NOMO-1 treated with dmso at 0.1 percent for 144 hours (cell line): ENCODE data around the gene TPPP.
"Not testable (repeated sequence)": the region's sequence is repeated elsewhere in the genome, so short reads cannot be mapped to it uniquely, and the experiment has no call there.

Experiments
- DNase-seq: peaks from one replicate; lab custom pipeline; 2025; ENCODE audit not compliant: unreplicated experiment; lab: John Stamatoyannopoulos, UW

Gene TPPP

DNA sequence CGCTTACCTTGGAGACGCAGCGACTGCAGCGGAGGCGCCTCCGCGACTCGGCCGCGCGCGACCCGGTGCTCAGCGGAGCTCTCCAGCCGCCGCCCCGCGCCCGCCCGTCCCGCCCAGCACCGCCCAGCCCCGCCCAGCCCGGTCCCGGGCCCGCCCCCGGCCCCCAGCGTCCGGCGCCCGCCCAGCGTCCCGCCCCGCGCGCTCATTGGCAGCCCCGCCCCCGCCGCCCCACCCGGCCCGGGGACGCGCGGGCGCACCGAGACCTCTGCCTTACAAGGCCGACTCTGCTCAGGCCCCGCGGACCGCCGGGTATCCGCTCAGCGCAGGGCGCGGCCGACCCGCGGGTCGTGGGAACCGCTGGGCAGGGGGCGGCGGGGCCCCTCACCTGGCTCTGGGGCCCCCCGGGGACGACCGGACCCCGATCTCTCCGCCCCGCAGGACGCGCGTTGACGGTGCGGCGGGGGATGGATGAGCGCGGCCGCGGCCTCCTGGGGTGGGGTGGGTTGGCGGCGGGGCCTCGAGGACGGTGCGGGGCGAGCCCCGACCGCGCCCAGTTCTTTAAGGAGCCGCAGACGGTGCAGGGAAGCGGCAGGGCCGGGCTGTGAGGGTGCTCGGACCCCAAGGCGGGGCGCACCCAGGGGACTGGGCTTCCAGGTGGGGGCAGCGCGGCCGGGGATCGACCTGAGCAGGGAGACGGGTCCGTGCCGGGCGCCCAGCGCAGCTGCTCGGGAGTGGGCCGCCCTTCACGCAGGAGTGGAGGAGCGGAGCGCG lies at the start of gene TPPP:
TSS of gene TPPP (minus strand) at position 82 of the 771 bp plus-strand sequence. CDS start 15,292 bp downstream, outside the sequence.
- DNase-seq: peak; percentile 60

DNA sequence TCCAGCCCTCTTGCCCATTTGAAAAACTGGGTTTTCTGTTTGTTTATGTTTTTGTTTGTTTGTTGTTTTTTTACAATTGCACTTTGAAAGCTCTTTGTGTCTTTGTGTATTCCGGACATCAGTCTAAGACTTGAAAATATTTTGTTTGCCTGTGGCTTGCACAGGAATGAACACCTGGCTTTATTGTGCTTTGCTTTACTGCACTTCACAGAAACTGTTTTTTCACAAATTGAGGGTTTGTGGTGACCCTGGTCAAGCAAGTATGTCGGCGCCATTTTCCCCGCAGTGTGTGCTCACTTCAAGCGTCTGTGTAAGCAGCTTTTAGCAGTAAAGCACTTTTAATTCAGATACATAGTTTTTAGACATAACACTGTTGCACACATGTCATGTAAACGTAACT lies 49.1 kb upstream of the TPPP start:
- not testable (repeated sequence) for DNase-seq

DNA sequence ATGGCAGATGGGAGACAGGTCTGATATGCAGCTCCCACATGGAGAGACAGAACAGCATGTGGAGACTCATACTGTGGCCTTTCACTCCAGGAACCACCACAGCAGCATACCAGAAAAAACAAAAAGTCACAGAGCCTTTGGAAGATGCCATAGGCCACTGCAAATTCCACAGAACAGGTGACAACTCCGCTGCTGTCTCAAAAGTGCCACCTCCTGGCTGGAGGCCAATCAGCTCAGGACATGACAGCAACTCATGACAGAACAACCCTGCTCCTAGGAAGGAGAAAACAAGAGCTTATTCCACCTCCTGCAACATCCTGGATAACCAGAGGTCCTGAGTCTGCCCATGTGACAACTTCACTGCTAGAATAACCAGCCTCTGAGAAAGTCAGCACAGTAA lies 41.0 kb upstream of the TPPP start:
- DNase-seq: not testable (repeated sequence)

DNA sequence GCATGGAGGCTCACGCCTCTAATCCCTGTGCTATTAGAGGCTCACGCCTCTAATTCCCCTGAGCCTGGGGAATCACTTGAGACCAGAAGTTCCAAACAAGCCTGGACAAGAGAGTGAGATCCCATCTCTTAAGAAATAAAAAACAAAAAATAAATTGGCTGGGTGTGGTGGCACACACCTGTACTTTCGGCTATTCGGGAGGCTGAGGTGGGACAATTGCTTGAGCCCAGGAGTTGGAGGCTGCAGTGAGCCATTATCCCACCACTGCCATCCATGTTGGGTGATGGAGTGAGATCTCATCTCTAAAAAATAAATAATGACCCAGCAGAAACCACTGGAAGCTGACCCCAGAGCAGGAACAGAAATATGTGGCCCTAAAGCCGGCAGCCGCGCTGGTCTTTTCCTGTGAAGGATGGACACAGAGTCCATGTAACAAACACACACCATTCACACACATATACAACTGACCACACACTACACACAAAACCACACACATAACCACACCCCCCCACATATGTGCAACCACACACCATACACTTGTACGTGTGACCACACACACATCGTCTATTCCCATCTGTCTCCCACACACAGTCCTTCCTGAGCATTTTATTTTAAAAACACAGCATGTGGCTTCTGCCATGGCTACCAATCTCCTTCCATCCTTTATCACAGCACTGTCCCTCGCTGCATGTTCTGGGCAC lies 39.8 kb upstream of the TPPP start:
- DNase-seq: not testable (repeated sequence)

DNA sequence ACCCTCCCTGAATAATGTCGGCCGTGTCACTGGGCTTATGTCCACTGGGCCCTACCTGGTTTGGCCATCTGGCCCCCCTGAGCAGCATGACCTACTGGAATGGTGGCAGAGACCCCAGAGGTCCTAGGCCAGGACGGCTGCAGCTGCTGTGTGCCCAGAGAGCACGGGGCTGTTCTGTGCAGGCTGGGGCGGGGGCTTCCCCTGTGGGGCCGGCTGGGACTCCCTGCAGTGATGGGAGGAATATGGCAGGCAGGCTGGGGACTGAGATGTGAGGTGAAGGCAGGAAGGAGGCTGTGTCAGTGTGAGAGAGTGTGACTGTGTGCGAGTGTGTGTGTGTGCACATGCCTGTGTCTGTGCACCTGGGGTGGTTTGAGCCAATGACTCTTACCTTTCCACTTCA lies 36.1 kb upstream of the TPPP start:
- not testable (repeated sequence) for DNase-seq

DNA sequence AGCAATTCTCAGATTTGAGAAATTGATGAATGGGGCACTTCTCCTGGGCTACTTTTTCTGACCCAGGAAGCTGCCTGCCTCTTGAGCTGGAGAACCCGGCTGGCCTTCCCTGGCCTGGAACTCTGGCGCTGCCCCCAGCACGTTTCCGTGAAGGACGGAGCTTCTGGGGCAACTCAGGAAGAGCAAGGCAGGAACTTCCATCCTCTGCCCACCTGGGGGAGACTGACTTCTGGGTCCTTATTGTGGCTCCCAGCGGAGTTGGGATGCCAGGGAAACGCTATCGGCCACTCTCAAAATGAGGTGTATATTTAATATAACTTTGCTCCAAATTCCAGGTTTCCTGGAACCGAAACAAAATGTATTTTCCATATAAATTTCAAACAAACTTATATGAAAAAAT lies 33.9 kb upstream of the TPPP start:
- DNase-seq: not testable (repeated sequence)

DNA sequence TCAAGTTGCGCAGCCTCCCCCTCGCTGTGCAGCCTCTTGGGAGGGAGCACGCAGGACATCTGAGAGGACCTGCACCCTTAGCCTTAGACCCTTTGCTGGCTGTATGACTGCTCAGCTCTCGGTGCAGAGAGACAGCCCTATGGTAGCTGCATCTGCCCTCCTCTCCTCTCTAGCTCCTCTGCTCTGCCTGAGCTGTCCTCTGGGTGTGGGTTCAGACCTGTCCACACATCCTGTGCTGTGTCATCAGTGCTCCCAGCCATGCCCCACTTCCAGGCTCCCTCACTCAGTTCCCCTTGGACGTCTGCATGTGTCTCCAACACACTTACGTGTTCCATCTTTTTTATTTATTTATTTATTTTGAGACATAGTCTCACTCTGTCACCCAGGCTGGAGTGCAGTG lies 30.7 kb upstream of the TPPP start:
- not testable (repeated sequence) for DNase-seq

DNA sequence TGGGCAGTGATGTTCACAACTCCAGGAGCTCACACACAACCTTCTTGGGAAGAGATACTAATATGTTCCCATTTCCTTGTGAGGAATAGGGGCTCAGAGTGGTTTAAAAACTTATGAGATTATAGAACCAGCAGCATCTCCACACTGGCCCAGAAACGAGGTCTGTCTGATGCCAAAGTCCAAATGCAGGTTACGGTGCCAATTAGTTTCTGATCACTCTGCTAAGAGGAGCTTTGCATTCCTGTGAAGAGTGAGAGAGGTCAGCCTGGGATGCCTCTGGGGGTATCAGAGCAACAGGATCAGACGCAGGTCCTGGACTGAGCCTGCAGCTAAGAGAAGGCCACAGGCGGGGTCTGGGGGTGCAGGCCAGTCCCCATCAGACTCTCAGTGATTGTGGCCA lies 30.2 kb upstream of the TPPP start:
- not testable (repeated sequence) for DNase-seq

DNA sequence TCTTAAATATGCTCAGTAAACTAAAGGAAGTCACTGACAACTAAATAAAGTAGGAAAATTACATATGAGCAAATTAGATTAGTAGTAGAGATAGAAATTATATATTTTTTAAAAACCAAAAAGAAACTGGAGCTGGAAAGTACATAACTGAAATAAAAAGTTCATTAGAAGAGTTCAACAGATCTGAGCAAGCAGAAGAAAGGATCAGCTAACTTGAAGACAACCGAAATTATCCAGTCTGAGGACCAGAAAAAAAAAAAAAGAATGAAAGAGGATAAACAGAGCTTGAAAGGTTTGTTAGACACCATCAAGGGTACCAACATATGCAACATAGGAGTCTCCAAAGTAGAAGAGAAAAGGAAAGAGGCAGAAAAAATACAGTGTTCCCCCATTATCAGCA lies 26.2 kb upstream of the TPPP start:
- DNase-seq: not testable (repeated sequence)

DNA sequence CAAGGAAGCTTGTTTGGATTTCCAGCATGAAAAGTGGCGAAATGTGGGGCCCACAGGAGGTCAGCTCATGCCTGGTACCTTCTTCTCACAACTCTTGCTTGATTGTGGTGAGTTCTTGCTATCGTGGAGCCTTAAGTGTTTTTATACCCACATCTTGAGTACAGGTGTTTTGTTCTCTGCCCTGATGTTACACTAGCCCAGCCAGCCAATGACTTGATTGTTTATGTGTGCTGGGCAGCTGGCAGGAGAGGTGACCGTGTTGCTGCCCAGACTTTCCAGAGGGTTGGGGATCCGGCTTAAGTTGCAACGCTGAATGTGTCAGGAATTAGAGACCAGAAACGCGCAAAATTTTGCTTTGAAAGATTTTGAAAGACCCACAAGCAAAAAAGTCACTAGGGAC lies 24.0 kb upstream of the TPPP start:
- DNase-seq: no peak

DNA sequence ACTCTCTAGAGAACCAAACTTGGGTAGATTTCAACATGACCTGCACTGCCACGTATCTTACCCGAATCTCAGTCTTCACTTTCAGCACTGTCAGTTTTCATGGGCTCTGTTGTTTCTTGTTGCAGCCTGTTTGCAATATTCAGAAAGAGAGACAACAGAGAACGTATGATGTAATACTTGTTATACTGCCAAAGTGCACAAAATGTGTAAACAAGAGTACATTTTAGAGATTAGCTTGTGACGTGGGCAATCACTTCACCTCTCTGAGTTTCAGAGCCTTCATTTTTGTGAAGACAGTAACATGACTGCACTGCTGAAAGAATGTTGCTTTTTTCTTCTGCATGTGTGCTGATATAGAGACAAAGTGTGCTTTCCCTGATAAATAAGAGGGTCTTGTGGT lies 23.6 kb upstream of the TPPP start:
- DNase-seq: not testable (repeated sequence)

DNA sequence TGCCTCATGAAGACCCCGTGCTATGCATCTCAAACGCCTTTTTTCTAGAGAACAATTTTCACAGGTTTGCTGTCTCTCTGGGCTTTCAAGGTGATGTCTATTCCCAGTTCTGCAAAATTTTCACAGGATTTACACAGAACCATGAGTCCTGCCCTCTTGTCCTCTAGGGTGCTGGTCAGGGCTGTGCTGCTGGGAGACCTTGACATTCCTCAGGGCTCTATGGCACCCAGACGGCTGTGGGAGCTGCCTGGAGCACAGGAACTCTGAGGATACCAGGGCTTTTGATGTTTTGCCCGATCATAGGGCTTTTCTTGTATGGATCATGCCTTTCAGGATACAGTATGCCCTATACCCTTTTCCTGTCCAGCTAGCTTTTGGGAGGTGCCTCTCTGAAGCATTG lies 22.5 kb upstream of the TPPP start:
- DNase-seq: not testable (repeated sequence)

DNA sequence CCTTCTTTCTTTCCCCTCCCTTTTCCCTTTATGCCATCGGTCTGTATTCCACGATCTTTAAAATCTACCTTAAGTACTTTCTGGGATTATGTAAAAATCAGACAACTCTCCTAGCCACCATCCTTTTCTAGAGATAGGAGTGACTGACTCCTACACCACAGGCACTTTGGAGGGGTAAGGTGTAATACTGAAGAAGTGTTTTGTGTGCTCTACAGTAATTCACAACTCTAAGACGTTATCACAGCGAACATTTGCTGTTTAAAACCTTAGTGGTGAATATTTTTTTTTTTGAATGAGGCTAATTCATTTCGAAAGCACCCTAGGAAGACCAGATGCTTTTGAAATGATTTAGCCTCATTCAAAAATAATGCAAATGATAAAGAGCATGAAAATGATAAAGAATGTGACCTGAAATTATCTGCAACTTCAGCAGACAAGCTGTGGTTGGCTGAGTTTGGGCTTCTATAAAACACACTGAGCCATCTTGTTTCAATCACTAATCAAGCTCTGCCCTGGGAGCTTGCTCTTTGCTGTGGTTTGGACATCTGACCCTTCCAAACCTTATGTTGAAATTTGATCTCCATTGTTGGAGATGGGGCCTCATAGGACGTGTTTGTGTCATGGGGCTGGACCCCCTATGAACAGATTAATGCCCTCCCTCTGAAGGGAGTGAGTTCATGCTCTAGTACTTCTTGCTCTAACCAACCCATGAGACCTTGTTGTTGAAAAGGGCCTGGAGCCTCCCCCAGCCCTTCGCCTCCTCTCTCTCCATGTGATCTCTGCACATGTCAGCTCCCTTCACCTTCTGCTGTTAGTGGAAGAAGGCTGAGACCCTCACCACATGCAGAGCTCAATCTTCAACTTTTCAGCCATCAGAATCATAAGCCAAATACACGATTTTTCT lies 21.3 kb upstream of the TPPP start:
- DNase-seq: not testable (repeated sequence)

DNA sequence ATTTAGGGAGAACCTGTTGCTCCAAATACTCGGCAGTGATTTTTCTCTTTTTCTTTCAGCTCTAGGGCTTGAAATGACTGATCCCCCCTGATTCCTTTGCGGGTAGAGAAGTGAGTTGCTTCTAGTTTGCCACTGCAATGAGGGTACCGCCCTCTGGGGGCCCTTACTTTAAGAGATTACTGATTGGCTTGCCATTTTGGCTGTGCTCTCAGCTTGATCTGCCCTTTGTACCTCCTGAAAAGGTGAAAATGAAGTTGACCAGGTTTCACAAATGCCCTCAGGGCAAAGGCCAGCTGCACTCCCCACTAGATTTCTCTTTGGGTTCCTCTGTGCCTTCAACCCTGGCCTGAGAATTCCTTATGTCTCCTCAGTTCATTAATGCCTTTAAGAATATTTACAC lies 20.5 kb upstream of the TPPP start:
- DNase-seq: not testable (repeated sequence)

DNA sequence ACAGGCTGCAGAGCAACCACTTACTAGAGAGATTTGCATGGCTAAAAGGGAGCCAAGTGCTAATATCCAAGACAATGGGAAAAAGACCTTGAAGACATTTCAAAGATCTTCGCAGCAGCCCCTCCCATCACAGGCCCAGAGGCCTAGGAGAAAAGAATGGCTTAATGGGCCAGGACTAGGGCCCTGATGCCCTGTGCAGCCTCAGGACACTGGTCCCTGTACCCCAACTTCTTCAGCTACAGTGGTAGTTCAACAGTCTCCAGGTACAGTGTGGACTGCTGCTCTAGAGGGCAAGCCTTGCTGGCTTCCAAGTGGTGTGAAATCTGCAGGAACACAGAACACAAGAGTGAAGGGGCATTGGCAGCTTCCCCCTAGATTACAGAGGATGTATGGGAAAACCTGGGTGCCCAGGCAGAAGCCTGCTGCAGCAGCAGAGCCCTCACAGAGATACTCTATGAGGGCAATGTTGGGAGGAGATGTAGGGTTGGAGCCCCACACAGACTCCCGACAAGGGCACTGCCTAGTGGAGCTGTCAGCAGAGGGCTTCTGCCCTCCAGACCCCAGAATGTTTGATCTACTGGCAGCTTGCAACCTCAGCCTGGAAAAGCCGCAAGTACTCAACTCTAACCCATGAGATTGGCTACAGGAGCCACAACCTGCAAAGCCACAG lies 15.8 kb upstream of the TPPP start:
- not testable (repeated sequence) for DNase-seq

DNA sequence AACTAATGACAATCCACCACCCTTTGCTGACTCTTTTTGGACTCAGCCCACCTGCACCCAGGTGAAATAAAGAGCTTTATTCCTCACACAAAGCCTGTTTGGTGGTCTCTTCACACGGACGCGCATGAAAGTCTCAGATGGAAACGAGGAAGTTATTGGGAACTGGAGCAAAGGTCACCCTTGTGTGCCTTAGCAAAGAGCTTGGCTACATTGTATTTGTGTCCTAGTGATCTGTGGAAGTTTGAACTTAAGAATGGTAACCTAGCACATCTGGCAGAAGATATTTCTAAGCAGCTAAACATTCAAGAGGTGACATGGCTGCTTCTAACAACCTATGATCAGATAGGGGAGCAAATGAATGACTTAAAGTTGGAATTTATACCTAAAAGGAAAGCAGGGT lies 15.2 kb upstream of the TPPP start:
- DNase-seq: not testable (repeated sequence)

DNA sequence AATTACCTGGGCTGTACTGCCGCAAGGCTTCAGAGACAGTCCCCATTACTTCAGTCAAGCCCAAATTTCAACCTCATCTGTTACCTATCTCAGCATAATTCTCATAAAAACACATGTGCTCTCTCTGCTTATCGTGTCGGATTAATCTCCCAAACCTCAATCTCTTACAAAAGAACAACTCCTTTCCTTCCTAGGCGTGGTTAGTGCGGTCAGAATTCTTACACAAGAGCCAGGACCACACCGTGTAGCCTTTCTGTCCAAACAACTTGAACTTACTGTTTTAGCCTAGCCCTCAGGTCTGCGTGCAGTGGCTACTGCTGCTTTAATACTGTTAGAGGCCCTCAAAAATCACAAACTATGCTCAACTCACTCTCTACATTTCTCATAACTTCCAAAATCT lies 13.0 kb upstream of the TPPP start:
- DNase-seq: peak; percentile 72

DNA sequence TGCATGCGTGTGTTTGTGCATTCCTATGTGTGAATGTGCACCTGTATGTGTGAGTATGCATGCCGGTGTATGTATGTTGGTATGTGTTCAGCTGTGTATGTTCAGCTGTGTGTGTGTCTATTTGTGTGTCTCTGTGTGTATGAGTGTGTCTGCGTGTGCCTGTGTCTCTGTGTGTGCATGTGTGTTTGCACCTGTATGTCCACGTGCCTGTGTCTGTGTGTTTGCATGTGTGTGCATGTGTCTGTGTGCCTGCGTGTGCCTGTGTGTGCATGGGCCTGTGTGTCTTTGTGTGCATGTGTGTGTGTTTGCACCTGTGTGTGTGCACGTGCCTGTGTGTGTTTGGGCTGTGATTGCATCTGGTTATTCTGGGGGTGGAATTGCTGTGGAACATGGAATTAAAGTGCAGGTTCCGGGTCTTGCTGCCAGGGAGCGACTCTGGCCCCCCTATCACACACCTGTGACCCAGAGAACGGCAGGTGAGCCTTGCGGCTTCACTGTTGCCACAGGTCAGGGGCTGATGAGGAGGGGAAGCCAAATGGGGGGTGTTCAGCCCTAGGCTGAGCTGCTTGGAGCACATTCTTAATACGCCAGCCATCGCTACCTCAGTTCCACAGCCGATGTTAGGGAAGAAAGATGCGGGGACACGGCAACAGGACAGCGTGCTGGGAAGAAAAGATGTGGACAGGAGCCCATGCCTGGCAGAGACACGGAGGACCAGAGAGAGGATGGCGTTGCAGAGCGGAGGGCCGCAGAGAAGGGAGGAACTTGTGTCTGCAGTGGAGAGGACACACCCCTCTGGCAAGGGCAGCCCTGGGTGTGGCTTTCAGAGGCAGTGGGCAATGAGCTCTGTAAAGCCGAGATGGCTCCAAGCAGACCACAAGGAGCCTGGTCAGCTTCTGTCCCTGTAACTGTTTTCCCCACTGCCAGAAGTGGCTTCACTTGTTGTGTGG lies 3.9 kb upstream of the TPPP start:
- DNase-seq: not testable (repeated sequence)

DNA sequence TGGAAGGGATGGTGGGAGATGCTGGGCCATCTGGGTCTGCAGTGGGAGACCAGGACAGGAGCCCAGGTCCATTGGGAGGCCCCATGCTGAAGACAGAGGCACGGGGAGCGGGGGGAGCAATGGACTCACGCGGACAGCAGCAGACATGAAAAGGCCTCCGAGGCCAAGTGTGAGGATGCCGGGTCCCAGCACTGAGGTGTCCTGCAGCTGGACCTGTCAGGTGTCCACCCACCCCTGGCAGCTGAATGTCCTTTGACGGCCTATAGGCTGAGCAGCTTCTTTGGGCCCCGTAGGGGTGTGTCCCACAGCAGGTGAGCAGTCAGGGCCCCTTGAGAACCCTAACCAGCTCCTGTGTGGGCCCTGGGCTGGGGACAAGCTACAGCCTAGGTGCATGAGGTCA lies 3.0 kb upstream of the TPPP start:
- not testable (repeated sequence) for DNase-seq

DNA sequence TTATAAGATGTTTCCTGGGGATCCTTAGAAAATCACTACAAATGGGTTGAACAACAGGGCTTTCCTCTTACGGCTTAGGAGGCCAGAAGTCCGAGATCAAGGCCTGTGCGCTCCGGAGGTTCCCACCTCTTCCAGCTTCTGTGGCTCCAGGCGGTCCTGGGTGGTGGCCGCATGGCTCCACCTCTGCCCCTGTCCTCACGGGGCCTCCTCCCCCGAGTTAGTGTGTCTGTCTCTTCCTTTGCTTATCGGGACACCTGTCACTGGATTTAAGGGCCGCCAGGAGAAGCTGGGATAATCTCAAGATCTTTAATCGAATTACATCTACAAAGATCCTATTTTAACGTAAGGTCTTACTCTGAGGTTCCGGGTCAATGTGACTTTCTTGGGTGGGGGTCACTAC lies 2.3 kb upstream of the TPPP start:
- DNase-seq: not testable (repeated sequence)
